GM18505 (cell line): Measurements from ENCODE around the gene TIMP2.
"Not testable (repeated sequence)": the region's sequence is repeated elsewhere in the genome, so short reads cannot be mapped to it uniquely, and the experiment has no call there.

Experiments
- ATAC-seq: cut with Tn5 transposase; IDR thresholded peaks from one replicate; pipeline ENCODE4 v1.9.1; 2021; ENCODE audit not compliant: unreplicated experiment
- POLR2A ChIP-seq: IDR thresholded peaks from 4 replicates; pipeline ENCODE4 v1.6.1; 2011; ENCODE audit warnings: borderline replicate concordance; ENCODE audit not compliant: insufficient read depth, insufficient read length; ENCODE audit errors: extremely low read depth

Gene TIMP2

GRCh38 chr17:78963378-78963777, 38.2 kb upstream of the TIMP2 start:
- TF ChIP-seq POLR2A = no peak
- ATAC-seq = no peak

- ATAC-seq = not testable (repeated sequence)
Measured at GRCh38 chr17:78962984-78963348, 37.8 kb upstream of the TIMP2 start.

- ATAC-seq = no peak
Measured at GRCh38 chr17:78962345-78962983, 37.3 kb upstream of the TIMP2 start.

DNA sequence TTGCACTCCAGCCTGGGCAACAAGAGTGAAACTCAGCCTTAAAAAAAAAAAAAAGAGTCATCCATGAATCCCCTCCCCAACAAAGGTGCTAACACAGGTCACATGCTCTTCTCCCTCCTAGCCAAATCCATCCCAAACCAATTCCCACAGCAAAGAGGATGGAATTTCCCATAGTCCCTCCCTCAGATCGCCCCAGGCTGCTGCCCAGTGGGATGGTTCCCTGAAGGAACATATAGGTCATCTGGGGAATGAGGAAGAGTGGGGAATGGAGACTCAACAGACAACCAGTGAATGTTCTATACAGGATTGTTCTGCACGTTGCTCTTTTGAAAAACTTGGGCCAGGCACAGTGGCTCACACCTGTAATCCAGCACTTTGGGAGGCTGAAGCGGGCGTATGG, 36.4 kb upstream of the TIMP2 start:
- ATAC-seq = no peak

More at GRCh38 chr17:78962345-78962983, 37.3 kb upstream of the TIMP2 start:
- TF ChIP-seq POLR2A = no peak

DNA sequence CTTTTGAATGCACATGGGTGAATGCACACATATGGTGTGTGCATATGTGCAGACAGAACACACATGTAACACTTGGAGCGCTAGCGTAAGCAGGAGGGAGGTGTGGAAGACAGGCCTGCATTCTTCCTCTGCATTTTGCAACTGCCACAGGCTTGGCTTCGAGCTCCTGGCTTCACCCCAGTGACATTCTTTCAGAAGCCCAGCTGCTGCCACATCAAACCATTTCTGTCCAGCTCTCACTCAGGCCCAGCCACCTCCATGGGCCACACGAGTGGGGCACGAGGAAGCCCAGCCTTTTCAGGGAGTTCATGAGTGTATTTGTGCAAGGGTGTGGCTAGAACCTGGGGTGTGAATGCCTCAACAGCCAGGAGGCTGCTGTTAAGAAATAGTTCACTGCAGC, 35.7 kb upstream of the TIMP2 start:
- no peak for ATAC-seq
- no peak for TF ChIP-seq POLR2A

More for the DNA sequence above, 36.4 kb upstream of the TIMP2 start:
- TF ChIP-seq POLR2A = no peak

DNA sequence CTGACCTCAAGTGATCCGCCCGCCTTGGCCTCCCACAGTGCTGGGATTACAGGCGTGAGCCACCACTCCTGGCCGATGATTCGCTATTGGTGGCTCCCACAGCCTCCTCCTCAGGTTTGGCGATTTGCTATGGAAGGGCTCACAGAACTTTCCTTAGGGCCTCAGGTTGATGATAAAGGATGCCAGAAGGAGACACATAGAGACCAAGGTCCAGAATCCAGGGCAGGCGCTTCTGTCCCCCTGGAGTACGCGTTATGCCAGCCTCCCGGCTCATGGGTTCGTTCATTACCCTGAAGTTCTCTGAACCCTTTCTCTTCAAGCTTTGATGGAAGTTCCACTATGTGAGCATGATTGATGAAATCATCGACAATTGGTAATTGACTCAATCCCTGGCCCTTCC, 34.6 kb upstream of the TIMP2 start:
- ATAC-seq = no peak
- TF ChIP-seq POLR2A = no peak

- TF ChIP-seq POLR2A = no peak
- no peak for ATAC-seq
Measured at GRCh38 chr17:78958641-78959127, 33.5 kb upstream of the TIMP2 start.

GRCh38 chr17:78957128-78957527, 31.9 kb upstream of the TIMP2 start:
- TF ChIP-seq POLR2A = no peak
- no peak for ATAC-seq

GRCh38 chr17:78956254-78956653, 31.1 kb upstream of the TIMP2 start:
- TF ChIP-seq POLR2A = no peak
- ATAC-seq = no peak

GRCh38 chr17:78954684-78955083, 29.5 kb upstream of the TIMP2 start:
- no peak for TF ChIP-seq POLR2A
- no peak for ATAC-seq

DNA sequence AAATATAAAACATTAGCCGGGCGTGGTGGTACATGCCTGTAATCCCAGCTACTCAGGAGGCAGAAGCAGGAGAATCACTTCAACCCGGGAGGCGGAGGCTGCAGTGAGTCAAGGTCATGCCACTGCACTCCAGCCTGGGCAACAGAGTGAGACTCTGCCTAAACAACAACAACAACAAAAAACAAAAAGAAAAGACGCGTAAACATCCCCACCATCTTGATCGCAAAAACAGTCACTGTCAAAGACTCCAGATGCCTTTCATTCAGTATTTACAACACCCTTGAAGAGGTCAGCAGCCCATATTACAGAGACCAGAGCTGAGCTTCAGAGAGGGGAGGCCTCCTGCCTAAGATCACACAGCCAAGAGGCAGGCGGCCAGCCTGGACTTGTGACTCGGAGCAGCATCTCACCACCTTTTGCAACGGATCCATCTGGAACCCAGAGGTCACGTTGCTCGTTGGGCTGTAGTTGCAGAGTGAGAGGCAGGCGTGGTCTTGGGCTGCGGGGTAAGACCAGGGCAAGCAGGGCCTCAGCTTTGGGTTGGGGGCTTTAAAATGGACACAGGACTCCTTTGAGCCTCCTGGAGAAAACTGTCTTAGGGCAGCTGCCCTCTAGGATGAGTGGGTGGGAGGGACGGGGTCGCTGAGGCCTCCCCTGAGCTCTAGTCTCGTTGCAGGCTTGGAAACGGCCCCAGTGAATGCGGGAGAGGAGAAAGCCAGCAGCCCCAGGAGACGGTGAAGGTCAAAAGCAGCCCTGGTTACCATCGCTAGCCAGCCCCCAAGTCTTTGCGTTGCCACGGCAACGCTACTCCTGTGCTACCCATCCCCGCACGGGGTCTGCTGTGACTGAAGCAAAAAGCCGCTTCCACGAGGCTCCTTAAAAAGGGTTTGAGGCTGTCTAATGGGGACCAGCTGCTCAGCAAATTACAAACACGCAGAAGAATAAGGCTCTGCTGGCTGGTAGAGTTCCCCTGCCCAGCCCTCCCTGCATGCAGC, 28.5 kb upstream of the TIMP2 start:
- no peak for TF ChIP-seq POLR2A

DNA sequence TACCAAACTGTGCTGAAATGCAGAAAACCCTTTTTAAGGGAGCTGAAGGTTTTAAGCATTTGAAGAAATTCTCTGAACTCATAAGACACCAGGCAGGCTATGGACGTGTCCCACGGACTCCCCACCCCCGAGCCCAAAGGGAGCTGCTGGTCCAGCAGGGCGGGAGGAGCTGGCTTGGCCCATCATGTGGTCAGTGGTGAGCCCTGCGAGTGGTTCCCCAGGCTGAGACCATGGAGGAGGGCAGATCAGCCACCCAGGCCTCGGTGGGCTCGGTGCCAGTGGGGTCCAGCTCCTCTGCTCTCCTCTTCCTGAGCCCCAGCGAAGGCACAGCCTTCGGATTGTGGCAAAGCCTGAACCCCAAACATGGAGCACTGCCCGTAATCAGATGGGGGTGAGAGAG, 27.5 kb upstream of the TIMP2 start:
- TF ChIP-seq POLR2A = no peak
- no peak for ATAC-seq

More for the DNA sequence above, 28.5 kb upstream of the TIMP2 start:
- ATAC-seq = no peak

DNA sequence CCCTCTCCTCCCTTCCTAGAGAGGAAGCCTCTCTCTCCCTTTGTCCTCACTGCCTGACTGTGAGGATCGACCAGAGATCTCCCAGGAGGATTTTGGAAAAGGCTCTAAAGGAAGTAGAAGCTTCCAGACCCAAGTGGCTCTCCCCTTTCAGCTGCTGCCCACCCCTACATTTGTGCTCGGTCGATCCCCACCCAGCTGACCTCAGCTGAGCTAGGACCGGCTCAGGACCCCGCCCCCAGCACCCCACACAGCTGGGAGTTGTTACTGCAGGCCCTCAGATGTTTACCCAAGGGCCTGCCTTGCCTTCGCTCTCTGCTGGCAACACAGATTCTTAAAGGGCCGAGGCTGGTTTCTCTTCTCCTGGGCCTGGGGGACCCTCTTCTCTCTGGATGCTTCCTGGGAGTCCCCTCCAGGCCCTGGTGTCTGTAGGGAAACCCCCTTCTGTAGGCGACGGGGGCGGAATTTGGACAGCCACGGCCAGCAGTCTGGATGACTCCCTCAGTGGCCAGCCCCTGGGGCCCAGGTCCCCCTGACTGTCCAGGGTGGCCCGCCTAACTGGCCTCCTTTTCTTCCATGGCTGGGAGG, 26.9 kb upstream of the TIMP2 start:
- ATAC-seq = no peak
- TF ChIP-seq POLR2A = no peak
